Measurements from ENCODE around the gene SMPD4. TPM values are rescaled to one million over a fixed set of nuclear protein-coding genes. Genes with fewer than 3 reads are reported as not detected.
"Not testable (repeated sequence)": the region's sequence is repeated elsewhere in the genome, so short reads cannot be mapped to it uniquely, and the experiment has no call there.

Gene SMPD4
- total and polyA plus RNA-seq, 9 of the 15 experiments (the other 6 are each of a cell fraction or from before 2014, with no cell fraction given): 7.5 to 123 (median 35.7) TPM

GRCh38 chr2:130135692-130136541, 45.5 kb downstream of the SMPD4 start (continued):
- TF ChIP-seq GABPB1 (CRISPR knock-in tag; IDR thresholded peaks at IDR 0.05) (peak; percentile 22; the same call in 1 of the 2 replicates), ASH1L (IDR thresholded peaks at IDR 0.05; ENCODE audit: borderline replicate concordance, low read depth, partially characterized antibody) (no peak), RFX5 (IDR thresholded peaks at IDR 0.05; ENCODE audit: low read depth, low read length) (no peak), POLR2AphosphoS5 (IDR thresholded peaks at IDR 0.05; ENCODE audit: control insufficient read depth, insufficient read depth, low read depth, low read length) (peak; percentile 25; the same call in 1 of the 2 replicates), DIDO1 (tag; IDR thresholded peaks at IDR 0.05; ENCODE audit: low read depth) (no peak), ZNF79 (CRISPR knock-in tag; IDR thresholded peaks at IDR 0.05; ENCODE audit: low read depth) (no peak)

- in situ Hi-C loops (cut with MboI); POLR2A ChIA-PET; H3K4me1 ChIP-seq (replicated peaks in 1 of 2; ENCODE audit: control insufficient read depth in 2 of 2, insufficient read depth in 2 of 2, low read length in 2 of 2); H3K27me3 ChIP-seq (ENCODE audit: control insufficient read depth in 2 of 2, insufficient read depth in 2 of 2, low read length in 2 of 2); BruUV-seq (replicated peaks); H3K9me1 ChIP-seq (ENCODE audit: control insufficient read depth, insufficient read depth, low read length); H3K36me3 ChIP-seq (ENCODE audit: control insufficient read depth, insufficient read depth, low read length); H3K27ac ChIP-seq (ENCODE audit: extremely low read depth, low read depth, low read length); DNase-seq (ENCODE audit: extremely low read depth in 1 of 4, low spot score in 3 of 4); H2AFZ ChIP-seq (ENCODE audit: low read depth, low read length); CTCF ChIA-PET (ENCODE audit: low intra/inter-chr PET ratio); H3K9me3 ChIP-seq (replicated peaks; ENCODE audit: control insufficient read depth, insufficient read depth, low read depth, low read length); intact Hi-C loops (cut with micrococcal nuclease); H4K20me1 ChIP-seq (replicated peaks; ENCODE audit: control insufficient read depth, insufficient read depth, low read length): not testable (repeated sequence)
- H3K79me2 ChIP-seq (ENCODE audit: control insufficient read depth, insufficient read depth, low read length): peaks cover 27% of the 10 kb centered on the region
- ATAC-seq: peak; percentile 74
- H3K4me2 ChIP-seq (ENCODE audit: insufficient read depth, low read length): 0 out of 2 replicates have a peak within 1 kb of the TSS, but pooled peaks have one; percentile 11
- peak; percentile 84 for FAIRE-seq
- peak within 1 kb of the TSS; percentile 27 for H3K4me3 ChIP-seq
- H3K9ac ChIP-seq (ENCODE audit: insufficient read depth in 1 of 2, low read depth in 2 of 2, low read length in 2 of 2): peak within 1 kb of the TSS; percentile 38 to 52; a peak in 1 of 4 replicates
- WGBS (ENCODE audit: insufficient coverage, low coverage, missing lambda C conversion rate): 20% methylated on average over 13 of the region's 29 CpGs
Measured at GRCh38 chr2:130129120-130129829, 52.1 kb downstream of the SMPD4 start, which contains the start of gene POTEF. Gene POTEF, minus strand, starts transcription at chr2:130129222. Its CDS starts 8,707 bp downstream, at chr2:130120515.
